Thoracic aorta (tissue), 2 donors: ENCODE results near the gene NNMT. TPM values are rescaled to one million over a fixed set of nuclear protein-coding genes. Genes with fewer than 3 reads are reported as not detected.
"Not testable (repeated sequence)": the region's sequence is repeated elsewhere in the genome, so short reads cannot be mapped to it uniquely, and the experiment has no call there.

Experiments used
- ATAC-seq: fragments of 150-250 bp; one replicate; pipeline ENCODE4 v1.8.0; 2017; ENCODE audit warnings: low read depth; ENCODE audit not compliant: insufficient number of reproducible peaks, low FRiP score
- DNase-seq: peaks from one replicate; pipeline ENCODE4 v3.0.0-alpha.2; 2020; ENCODE audit warnings: low spot score
- H3K27ac ChIP-seq, 2 donors: fragments of 200-600 bp; sonication (generic); 1 replicate in 1 of 2; 2 replicates in 1 of 2; pipeline ENCODE4 v1.5.1; 2016; ENCODE audit warnings: mild to moderate bottlenecking in 2 of 2, moderate library complexity in 2 of 2
- H3K27me3 ChIP-seq: fragments of 200-600 bp; sonication (generic); replicated peaks from 2 replicates; pipeline ENCODE4 v1.6.0; 2016; ENCODE audit warnings: mild to moderate bottlenecking; ENCODE audit not compliant: insufficient read depth
- H3K36me3 ChIP-seq: fragments of 200-600 bp; sonication (generic); one replicate; pipeline ENCODE4 v1.5.1; 2016
- H3K4me1 ChIP-seq, 2 donors: fragments of 200-600 bp; sonication (generic); 1 replicate in 1 of 2; 2 replicates in 1 of 2; pipeline versions ENCODE4 v1.5.1 to v1.6.0; 2016; ENCODE audit warnings: low read depth in 2 of 2, mild to moderate bottlenecking in 1 of 2; ENCODE audit not compliant: control insufficient read depth in 1 of 2
- H3K4me3 ChIP-seq: fragments of 200-600 bp; sonication (generic); 2 replicates; pipeline ENCODE4 v1.5.1; 2016; ENCODE audit warnings: mild to moderate bottlenecking
- H3K9me3 ChIP-seq: fragments of 200-600 bp; sonication (generic); 2 replicates; pipeline ENCODE4 v1.5.1; 2016
- CTCF ChIP-seq: fragments of 200-600 bp; sonication (generic); IDR thresholded peaks from one replicate; pipeline ENCODE4 v1.5.1; 2019; ENCODE audit warnings: antibody characterized with exemption
- total RNA-seq, 2 donors: library from RNA; depleted of rRNA; stranded (reverse); fragments of >200 nt; gene quantifications; one replicate each; pipeline versions ENCODE4 v1.1.0 to v1.2.3, GENCODE V29; 2016

Gene NNMT
- total RNA-seq, 2 donors from 2014 or later = 583 to 1,213 TPM

GRCh38 chr11:114340311-114341131 is 44.3 kb downstream of the NNMT start:
- peak overlapping the region; percentile 69 for H3K4me3 ChIP-seq
- ATAC-seq (peak; percentile 78), DNase-seq (no peak)

GRCh38 chr11:114341667-114342066 is 45.5 kb downstream of the NNMT start:
- not testable (repeated sequence) for DNase-seq, ATAC-seq, H3K27me3 ChIP-seq, H3K4me1 ChIP-seq, H3K27ac ChIP-seq, H3K9me3 ChIP-seq, H3K36me3 ChIP-seq, H3K4me3 ChIP-seq

More at GRCh38 chr11:114340311-114341131, 44.3 kb downstream of the NNMT start:
- peaks cover 0 to 7% of the 10 kb centered on the region in 2 donors for H3K4me1 ChIP-seq
- H3K27me3 ChIP-seq = no peaks in the 10 kb centered on the region
- peak; percentile 79 for TF ChIP-seq CTCF
- no peaks in the 10 kb centered on the region for H3K36me3 ChIP-seq
- no peaks in the 10 kb centered on the region for H3K9me3 ChIP-seq
- H3K27ac ChIP-seq = peak overlapping the region in 1 of 2 donors; percentile 55

GRCh38 chr11:114342476-114342875 is 46.3 kb downstream of the NNMT start:
- Histone ChIP-seq H3K9me3 (no peaks in the 10 kb centered on the region), H3K4me1 (peaks cover 0 to 7% of the 10 kb centered on the region in 2 donors), H3K36me3 (no peaks in the 10 kb centered on the region), H3K4me3 (no peak overlapping the region), H3K27ac (no peak overlapping the region), H3K27me3 (no peaks in the 10 kb centered on the region)
- no peak for TF ChIP-seq CTCF
- DNase-seq (no peak), ATAC-seq (no peak)

GRCh38 chr11:114343020-114343419 is 46.8 kb downstream of the NNMT start:
- Histone ChIP-seq H3K4me3 (no peak overlapping the region), H3K27me3 (no peaks in the 10 kb centered on the region), H3K27ac (no peak overlapping the region), H3K9me3 (no peaks in the 10 kb centered on the region), H3K36me3 (no peaks in the 10 kb centered on the region), H3K4me1 (peaks cover 0 to 7% of the 10 kb centered on the region in 2 donors)
- no peak for ATAC-seq
- no peak for DNase-seq
- TF ChIP-seq CTCF = no peak

- H3K4me3 ChIP-seq = no peak overlapping the region
- no peak for TF ChIP-seq CTCF
- no peak overlapping the region for H3K27ac ChIP-seq
- no peaks in the 10 kb centered on the region for H3K36me3 ChIP-seq
- DNase-seq = no peak
- no peaks in the 10 kb centered on the region for H3K9me3 ChIP-seq
- H3K27me3 ChIP-seq = no peaks in the 10 kb centered on the region
- no peak for ATAC-seq
- peaks cover 0 to 7% of the 10 kb centered on the region in 2 donors for H3K4me1 ChIP-seq
Measured at GRCh38 chr11:114343493-114343892, 47.3 kb downstream of the NNMT start.
